ENCODE data around the gene TMEM273.

The TMEM273 gene

GRCh38 chr10:49175587-49176309, 12.4 kb downstream of the TMEM273 start:
- DNase-seq (ENCODE audit: low read depth): no peak

DNA sequence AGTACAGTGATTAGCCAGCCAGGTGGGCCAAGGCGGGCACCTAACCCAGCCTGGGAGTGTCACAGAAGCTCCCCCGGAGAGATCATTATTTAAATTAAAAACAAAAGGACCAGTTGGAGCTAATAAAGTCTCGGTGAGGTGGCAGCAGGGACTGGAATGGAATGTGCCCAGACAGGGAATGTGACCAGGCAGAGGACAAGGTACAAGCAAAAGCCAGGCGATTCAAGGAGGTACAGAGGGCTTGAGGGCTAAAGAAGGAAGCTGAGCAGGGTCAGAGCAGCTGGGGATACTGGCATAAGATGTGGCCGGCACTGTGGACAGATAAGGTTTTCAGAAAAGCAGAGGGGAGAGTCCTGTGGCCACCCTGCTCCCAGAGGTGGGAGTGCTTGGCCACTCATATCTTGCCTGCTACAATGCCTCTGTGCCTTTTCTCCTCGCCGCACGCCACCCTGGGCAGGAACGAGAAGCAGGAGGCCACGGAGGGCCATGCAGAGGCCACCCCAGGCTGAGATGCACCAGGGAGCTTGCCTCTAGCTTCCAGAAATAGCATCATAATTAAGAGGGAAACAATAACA, 13.2 kb downstream of the TMEM273 start:
- no peak for DNase-seq (ENCODE audit: low read depth)

GRCh38 chr10:49174261-49174925, 13.8 kb downstream of the TMEM273 start:
- DNase-seq (ENCODE audit: low read depth): no peak

DNA sequence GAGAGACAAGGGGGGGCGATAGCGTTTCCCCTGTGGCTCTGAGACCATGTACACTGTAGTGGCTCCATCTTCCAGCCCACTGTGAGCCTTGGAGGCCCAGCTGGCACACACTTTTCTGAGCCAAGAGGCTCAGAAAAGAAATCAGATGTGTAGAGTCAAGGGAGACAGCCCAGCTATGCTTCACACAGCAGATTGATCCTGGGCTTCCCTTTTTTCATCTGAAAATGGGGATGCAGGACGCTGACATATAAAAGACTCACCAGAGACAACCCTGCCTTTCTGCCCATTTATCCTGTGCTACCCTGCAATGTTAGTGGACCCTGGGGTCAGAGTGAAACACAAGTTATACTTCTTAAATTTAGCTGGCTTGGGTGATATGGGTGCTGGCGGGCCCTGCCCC, 14.3 kb downstream of the TMEM273 start:
- DNase-seq (ENCODE audit: low read depth): no peak

GRCh38 chr10:49173201-49173772, 14.9 kb downstream of the TMEM273 start:
- DNase-seq (ENCODE audit: low read depth): no peak

DNA sequence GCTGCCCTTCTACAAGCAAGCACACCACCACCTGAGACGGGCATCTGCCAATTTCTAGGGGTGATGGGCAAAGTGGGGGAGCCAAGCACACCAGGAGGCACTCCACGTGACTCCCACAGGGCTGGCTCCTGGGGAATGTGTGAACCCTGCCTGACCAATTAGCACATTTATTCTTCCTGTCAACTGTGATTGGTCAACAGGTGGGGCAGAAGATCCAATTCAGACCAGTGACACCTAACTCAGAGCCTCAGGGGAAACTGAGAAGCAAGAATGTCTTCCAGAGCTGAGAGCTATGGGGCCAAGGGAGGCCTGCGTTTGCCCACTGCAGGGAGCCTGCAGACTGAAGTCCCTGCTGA, 15.4 kb downstream of the TMEM273 start:
- DNase-seq (ENCODE audit: low read depth): no peak

DNA sequence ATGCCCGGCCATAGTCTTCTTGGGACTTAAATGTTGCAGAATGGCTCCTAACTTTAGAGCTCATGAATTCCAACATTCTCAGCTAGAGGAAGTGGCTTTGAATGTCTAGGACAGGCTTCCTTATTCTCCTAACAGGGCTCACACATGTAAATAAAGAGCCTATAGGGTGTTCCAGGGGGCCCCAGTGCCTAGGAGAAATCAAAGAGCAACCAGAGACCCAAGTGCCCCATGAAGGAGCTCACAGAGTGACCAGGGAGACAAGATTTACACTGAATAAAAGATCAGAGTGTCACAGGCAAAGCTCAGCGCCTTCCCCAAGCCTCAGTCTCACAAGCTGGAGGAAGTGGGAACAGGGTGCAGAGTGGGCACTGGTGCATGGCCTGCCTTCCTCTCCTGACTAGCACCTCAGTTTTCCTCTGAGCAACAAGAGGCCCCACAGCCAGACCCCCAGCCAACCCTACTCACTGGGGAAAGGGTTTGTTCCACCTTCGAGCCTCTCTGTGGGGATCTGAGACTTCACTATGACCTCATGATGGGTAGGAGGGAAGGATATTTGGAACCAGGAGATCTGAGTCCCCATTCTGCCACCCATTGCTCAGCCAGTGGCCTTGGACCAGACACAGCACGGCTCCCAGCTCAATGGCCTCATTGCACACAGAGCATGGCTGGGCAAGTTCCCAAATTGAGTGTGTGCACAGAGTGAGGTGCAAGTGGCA, 16.0 kb downstream of the TMEM273 start:
- no peak for DNase-seq (ENCODE audit: low read depth)

DNA sequence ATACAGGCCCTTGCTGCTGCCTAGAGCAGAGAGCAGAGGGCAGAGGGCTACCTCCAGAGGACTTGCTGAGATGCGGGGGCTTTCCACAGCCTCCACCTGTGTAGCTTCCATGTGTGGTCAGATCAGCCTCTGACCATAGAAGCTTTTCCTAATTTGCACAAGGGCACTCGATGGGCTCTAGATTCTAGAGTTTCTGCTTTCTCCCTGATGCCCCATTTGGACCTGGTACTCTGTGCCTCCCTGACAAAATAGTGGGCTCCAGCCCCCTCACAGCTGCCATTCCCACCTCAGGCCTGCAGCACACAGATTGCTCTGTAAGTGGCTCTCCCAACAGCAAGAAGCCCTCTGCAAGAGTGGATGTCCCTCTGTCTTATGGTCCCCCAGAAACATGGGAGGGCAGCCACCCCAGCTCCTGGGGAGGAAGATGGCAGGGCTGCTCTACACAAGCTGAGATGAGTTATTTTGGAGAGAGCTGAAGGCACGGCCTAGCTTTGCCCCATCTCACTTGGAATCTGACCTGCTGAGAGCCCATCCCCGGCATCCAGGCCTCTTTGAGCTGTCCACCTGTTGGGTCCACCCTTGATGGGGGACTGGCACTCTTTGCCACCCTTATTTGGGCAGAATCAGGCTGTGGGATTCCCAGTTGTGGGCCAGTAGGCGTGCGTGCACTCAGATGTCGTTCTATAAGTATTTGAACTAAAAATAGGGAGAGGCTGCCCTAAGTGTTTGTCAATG, 16.7 kb downstream of the TMEM273 start:
- DNase-seq (ENCODE audit: low read depth): no peak

- no peak for DNase-seq (ENCODE audit: low read depth)
Measured at GRCh38 chr10:49170632-49171325, 17.4 kb downstream of the TMEM273 start.

GRCh38 chr10:49169776-49170175, 18.4 kb downstream of the TMEM273 start:
- DNase-seq (ENCODE audit: low read depth): no peak

DNA sequence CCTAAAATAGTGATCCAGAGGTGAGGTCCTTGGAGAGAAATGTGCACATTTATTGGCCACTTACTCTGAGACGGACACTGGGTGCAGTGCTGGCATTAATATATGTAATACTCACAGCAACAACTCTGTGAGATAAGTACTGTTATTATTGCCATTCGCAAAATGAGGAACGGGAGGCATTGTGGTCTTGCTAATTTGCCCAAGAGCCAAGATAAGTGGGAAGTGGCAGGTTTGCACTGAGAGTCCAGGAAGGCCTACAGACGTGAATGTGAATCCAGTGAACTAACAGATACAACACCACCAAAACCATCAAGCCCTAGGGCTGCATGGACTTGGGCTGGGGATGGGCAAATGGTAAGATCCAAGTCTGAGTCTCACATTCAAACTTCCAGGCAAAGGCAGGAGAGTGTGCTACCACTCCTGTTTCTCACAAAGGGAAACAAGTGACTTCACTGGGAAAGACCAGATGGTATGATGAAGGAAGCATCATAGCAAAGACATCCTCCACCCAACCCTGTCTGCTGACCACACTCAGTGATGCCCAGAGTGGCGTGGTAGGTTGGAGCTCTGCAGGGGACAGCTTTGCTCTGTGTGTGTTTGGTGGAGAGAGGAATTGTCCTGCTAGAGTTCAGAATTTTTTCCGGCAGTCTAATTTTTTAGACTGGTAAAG, 19.2 kb downstream of the TMEM273 start:
- no peak for DNase-seq (ENCODE audit: low read depth)

- DNase-seq (ENCODE audit: low read depth): no peak
Measured at GRCh38 chr10:49168171-49168540, 20.0 kb downstream of the TMEM273 start.

DNA sequence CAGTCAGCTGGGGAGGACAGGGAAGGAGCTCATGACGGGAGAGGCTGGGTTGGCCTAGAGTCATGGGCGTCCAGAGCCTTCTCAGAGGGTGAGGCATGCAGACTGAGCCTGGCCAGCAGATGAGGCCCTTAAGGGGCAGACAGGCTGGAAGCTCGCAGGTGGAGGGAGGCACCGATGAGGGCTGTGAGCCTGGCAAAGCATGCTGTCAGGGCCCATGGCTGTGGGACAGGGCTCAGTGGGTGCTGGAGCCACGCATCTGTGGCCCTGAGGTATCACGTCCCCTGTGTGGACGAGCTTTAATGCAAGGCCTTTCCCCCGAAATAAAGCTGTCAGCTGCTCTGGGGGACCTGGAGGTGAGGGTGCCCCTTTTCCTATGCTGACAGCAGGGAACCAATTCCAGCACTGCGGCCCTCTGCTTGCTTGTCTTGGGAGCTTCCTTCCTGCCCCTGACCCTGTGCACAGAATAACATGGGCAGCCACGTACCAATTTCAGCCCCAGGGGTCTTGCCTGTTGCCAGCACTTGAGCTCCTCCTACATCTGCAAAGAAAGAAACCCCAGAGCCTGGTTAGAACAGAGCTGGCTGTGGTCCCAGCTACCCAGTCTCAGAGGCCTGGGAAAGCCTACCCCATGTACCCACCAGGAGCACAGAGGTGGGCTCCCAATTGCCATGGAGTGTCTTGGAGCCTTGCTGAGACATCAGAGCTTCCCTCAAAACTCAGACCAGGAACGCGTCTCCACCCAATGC, 20.6 kb downstream of the TMEM273 start:
- DNase-seq (ENCODE audit: low read depth): no peak

DNA sequence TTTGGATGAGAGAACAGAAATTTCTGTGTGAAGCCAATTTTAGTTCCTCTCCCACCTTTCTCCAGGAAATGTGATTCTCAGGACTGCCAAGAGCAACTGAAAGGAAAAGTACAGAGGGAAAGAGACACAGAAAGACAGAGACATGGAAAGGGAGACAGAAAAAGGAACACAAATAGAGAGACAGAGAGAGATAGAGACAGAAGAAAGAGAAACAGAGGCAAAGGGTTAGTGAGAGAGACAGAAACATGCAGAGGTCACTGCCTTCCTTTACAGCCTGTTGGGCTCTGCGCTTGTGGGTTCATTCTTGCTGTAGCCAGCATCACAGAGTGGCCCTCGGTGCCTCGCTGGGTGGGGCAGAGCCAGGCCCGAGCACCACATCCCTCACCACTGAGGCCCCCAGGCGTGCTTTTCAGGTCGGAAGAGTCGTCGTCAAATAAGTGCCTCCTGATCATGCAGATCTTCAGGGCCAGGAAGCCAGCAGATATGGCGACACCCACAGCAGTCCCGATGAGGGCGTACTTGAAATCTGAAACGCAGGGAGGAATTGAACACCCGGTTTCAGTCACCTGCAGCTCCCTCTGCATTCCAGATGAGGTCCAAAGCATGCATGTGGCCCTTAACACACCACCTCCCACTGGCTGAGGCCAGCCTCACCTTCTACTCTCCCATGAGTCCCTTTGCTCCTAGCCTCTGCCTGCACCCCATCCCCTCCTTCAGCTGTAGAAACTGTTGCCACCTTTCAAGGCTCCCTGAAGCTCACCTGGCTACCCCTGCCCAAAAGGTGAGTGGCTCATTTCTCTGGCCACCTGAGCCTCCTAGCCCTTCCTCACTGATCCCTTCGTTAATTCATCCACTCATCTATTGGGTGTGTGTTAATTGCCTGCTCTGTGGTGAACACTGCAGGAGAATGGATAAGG, 21.4 kb downstream of the TMEM273 start:
- no peak for DNase-seq (ENCODE audit: low read depth)

DNA sequence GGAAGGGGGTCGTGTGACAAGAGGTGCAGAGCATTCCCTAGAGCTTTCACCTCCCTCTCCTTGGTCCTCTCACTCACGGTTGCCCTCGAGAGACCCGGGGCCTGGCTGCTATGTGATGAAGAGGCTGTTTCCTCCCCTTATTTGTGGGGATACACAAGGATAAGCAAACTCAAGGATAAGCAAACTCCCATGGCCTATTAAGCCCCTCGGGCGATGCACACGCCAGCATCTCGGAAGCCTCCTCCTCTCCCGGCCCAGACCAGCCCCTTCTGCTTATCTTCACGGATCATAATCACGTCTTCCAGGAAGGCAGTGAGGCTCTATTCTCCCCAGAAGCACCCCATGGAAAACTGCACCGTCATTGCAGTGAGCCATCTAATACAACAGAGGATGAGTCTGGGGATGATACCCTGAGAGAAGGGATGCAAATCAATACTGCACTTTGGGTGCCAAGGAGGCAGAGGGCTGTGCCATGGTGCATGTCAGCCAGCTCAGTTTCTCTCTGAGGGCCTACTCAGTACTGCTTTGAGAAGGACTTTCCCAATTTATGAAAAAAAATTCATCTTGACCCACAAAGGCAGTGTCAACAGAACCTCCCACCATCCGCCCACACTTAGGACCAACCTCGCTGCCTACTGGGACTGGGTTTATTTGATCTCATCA, 22.2 kb downstream of the TMEM273 start:
- DNase-seq (ENCODE audit: low read depth): no peak

DNA sequence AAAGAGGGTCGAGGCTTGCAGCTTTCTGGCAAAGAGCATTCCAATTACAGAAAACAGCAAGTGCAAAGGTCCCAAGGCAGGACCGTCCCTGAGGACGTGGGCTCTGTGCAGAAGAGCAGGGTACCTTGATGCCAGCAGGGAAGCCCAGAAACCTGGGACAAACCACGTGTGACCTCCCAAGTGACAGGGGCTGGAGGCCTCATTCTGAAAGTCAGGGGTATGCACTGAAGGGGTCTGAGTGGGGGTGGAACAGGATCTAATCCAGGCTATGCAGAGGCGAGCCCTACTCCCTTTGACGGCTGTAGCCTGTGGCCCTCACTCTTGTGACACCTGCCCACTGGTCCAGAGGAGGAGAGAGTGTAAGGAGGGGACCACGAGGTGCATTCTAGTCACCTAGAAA, 22.9 kb downstream of the TMEM273 start:
- DNase-seq (ENCODE audit: low read depth): no peak

DNA sequence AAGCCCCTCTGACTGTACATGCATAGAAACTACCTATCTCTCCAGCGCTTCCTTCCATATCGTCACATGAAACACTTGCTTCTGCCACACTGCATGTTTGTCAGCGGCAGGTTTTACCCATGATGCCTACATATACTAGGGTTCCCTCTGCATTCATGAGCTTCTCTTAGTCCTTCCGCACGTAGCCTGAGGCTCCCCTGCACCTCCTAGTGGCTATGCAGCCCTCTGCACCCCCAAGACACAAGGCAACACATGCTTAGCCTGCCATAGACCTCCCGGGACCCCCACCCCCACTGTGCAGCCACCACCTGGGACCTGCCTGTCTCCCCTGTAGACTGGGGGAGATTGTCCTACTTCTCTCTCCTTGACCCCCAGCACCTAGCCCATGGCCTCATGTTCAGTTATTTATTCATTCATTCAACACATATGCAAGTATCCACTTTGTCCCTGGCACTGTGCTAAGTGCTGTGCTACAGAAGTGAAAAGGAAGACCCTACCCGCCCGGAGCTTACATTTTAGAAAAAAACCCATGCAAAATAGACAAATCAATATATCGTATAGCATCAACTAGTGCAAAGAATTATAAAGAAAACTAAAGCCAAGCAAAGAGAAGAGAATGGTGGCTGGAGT, 23.5 kb downstream of the TMEM273 start:
- DNase-seq (ENCODE audit: low read depth): no peak

DNA sequence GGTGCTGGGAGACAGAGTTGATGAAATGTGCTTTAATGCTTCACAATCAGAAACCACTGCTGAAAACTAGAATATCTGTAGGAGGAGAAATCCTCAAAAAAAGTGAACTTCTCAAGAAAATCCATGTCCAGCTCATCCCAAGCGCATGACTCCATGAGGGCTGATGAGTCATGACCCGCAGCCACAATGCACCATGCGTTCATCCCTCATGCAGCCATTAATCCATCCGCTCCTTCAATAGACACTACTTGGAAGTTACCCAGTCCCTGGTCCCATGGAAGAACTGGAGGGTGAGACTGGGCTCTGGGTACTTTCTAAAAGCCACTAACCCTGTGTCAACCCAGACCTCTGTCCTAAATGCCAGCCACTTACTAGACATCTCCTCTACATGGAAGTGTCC, 24.4 kb downstream of the TMEM273 start:
- DNase-seq (ENCODE audit: low read depth): no peak
